ENCODE data around the gene GAS2. TPM values are rescaled to one million over a fixed set of nuclear protein-coding genes. Genes with fewer than 3 reads are reported as not detected.

Gene GAS2
- polyA plus RNA-seq, 1 donor, result 6.0 TPM

DNA sequence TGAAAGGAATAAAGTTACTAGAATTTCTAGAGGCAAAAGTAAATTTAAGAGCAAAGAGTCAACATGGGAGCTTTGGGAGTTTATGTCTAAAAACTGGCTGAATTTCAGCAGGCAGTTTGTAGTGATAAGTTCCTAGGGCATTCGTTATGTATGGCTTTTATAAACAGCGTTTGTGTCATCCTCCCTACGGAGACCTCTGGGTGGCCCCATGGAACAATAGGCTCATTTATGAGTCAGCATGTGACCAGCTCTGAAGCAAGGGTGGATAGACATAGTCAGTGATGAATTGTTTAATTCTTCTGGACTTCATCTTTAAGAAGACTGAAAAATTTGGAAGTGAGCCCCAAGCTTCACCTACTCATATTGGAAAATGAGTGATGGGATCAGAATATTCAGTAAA is 126.1 kb downstream of the GAS2 start:
- no peak for DNase-seq

DNA sequence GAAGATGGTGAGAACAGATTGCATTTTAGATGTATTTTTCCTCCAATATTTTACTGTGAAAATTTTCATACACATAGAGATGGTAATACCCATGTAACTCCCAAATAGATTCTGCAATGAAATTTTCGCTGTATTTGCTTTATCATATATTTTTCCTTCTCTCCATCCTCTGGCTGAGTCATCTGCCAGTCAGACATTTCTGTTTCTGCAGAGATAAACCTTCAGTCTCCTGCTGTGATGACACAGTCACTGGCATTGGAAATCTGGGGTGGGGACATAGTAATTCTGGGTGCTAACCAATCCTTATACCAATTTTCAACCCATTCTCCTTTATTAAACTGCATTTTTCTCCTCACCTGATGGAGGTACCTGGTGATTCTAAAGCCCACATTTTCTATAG is 129.5 kb downstream of the GAS2 start:
- DNase-seq, result no peak

DNA sequence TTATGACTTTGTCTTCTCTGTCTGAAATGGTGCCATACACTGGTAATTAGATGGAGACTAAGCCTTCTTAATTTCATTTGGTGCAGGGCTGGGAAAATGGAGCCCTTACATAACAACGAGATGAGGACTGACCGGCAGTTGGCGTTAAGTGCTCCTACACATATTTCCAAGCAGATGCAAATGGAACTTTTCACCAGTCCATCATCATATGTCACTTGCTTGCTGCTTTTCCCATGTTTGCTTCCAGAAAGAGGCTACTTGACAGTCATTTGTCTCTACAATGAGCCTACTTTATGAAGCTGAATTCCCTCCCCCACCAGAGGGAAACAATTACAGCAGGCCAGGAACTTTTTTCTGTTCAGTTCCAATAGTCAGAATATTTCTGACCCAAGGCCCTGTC is 130.6 kb downstream of the GAS2 start:
- DNase-seq, result no peak

DNA sequence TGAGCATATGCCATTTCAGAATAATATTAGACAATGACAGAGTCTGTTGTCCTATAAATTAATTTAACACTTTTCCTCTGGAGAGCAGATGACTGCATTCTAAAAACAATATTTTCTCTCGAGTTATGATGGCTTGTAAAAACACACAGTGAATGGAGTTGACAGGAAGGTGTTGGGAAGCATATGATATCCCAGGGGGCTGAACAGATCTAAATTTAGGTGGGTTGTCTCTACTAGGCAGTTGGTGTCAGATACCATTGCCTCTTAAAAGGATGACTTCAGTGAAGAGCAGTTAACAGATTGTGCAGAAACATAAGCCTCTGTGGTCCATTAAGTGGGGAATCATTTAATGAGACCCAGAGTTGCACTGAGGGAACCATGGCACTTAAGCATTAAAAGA is 132.5 kb downstream of the GAS2 start:
- no peak for DNase-seq

DNA sequence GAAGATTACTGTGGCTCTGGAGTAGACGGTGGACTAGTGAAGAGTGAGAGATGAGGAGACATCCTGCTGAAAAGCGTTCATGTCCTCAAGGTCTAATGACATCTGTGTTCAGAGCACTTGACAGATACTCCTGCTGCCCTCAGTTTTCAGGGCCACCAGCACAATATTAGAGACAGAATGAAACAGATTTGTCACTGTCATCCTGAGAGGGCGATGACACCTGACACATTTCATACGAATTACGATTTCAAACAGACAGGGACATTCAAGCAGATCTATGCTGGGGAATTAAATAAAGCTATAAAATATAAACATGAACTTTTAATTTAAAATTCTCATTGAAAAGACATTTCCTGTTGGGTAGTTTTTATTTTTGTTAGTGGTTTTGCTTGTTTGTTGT is 134.1 kb downstream of the GAS2 start:
- no peak for DNase-seq

DNA sequence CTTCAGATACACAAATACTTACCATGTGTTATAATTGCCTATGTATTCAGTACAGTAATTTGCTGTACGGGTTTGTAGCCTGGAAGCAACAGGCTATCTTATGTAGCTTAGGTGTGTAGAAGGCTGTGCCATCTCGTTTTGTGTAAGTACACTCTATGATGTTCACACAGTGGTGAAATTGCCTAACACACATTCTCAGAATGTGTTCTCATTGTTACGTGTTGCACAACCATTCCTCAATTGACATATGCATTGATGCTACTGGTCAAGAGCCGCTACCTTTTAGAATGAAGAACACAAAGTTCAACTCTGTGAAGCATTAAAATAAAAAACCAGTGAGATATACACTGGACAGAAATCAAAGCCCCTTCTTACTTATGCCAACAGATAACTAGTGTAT is 136.4 kb downstream of the GAS2 start:
- no peak for DNase-seq

DNA sequence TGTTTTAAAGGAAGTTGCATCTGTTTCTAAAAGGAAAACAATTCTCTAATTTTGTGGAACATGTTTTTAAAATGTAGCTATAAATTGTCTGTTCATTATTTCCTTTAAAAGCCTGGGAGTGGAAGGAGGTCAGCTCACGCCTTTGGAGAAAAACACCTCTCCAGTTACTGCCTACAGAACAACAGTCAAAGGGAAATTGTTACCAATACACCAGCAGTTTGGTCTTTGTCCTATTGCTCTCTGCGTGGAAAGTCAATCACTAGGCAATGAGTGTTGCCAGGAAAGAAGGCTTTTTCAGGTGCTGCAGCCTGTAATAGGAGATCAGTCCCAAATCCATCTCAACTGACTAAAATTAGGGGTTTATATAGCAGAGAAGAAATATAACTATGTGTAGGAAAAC is 141.0 kb downstream of the GAS2 start:
- no peak for DNase-seq

DNA sequence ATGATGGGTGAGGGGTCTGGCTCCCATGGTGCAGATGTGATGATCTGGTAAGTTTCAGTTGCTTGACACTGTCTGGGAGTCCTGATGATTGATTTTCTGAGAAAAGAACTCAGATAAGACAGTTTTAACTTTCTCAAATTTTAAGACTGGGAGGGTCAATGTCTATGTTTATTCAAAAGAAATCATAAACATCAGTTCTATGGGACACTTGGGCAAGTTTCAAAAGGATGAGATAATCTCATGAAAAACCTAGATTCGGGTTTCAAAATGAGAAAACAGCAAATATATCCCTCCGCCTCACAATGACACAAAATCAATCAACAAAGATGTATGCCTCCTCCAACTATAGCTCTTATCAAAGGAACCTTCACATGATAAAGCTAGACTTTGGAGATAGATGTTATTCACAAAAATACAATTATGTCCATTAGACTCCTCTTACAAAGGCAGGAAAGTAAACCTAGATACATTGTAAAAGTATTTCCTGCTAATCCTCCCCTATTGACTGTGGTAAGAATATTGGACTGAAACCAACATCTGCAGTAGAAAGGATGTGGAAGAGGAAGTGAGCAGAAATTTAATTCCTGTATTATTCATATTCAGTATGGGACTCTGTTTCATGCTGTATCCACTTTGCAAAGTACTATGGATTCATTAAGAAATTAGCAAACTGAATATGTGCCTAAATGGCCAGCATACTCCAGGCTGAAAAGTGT is 141.6 kb downstream of the GAS2 start:
- no peak for DNase-seq

DNA sequence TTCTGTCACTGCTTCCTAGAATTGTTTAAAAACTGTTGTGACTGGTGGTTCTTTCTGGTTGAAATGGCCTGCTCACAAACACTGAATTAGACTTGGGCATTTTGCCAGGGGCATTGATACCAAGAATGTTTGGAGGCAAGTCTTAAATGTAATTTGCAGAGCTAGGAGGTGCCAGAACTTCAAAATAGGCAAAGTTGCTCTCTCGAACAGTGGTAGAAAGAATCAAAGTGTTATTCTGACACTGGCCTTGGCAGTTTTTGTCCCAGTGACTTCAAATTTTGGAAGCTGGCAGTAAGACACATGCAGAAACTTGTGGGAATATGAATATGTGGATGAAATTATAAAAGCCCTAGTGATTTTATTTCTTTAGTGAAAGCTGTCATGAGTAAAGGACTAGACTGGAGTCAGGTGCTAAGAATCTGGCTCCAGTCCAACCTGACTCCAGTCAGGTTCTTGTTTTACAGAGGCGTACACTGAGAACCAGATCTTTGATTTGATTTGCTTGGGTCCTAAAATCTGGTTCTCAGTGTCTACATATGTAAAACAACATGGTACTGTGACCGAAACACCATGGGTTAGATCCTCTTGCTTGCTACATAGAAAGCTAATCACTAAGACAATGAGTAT is 142.3 kb downstream of the GAS2 start:
- peak; percentile 22 for DNase-seq

DNA sequence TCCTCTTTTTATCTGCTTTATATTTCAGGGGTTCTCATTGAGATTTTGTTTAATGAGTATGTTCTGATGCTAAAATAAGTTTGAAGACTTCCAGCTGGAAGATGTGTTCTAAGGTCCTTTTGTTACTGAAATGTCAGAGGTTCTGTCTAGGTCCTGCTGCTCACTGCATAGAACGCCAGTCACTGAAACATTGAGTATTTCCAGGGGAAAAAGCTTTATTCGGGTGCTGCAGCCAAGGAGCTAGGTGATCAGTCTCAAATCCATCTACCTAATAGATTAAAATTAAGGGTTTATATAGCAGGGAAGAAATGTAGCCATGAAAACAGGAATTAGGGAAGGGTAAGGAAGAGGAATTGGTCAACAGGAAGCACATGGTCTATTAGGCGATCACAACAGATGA is 143.5 kb downstream of the GAS2 start:
- DNase-seq, result no peak

DNA sequence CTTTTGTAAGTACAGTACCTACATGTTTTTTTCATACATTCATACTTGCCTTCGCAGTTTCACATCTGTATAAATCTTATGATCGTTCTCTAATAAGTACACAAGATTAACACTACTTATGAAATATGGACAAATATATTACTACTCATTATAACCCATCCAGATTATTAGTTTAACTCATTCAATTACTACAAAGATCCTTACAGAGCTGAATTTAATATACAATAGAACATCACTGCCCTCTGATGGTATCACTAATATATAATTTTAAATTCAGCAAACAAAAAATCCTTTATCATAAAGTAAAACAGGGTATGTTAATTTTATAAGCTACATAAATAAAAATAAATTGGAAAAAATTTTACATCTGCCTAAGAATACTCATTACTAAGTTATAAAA is 155.8 kb downstream of the GAS2 start:
- DNase-seq, result no peak

DNA sequence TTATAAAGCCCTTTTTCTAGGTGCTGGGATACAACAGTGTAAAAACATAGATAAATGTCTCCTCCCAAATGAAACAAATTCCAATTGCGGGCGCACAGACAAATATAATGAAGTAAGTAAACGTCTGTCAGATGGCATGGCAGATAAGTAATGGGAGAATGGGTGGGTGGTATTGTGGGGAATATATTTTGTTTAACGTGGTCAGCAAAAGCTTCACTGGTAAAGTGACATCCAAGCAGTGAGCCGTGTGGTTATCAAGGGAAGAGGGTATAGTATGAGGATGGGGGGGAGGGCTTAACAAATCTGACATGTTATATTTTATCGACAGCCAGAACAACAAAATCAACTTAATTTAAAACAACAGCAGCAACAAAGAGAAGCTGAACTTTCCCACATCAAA is 162.0 kb downstream of the GAS2 start:
- DNase-seq, result no peak

DNA sequence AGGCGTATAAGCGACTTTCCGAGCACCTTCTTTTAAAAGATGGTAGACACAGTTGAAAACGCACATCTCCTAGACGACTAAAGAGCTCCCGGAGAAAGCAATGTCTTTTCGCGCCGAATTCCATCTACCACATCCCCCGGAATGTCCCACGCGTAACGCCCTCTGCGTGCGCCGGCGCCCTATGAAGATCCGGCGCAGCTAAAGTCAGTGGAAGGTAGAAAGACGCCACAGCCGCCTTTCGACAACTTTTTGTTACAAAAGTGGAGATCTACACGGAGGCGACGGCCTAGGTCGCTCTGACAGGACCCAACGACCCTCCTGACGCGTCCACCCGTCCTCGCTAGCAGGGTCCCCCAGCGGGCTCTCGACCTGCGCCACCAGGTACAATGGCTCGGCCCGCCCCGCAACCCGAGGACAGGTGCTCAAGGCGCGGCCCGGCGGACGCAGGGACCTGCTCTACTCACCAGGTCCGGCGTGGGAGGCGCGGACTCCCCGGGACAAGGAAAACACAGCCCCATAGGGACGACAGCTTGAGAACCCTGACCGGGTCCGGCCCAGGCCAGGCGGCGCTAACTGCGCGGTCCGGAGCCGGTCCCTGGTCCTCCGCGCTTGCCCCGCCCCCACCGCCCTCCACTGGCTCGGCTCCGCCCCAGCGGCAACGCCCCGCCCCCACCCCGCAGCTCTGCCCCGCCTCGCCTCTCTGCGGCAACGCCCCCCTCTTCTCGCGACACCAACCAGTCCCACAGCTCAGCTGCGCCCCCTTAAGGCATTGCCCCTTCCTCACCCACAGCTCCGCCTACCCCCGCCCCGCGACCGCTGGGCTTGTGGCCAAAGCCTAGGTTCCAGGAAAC is 163.0 kb downstream of the GAS2 start, which contains the start of gene SVIP:
Gene SVIP, minus strand, starts transcription at position 571 of the 851 bp plus-strand sequence. Its CDS starts 53 bp downstream, at position 518.
- DNase-seq, result peak; percentile 83

DNA sequence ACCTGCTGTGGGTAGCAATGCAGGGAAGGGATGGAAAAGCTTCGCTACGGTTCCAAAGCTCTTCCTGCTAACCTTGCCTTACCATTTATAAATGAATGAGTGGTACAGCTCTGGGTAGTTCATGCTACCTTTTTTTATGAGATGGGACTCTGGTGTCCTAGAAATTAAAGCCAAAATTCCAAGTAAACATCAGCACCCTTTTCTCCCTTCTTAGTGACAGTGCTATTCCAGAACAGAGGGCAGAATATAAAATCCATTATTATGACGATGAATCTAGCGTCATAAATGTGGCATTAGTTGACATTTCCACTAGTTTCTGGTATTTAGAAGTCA is 163.6 kb downstream of the GAS2 start:
- DNase-seq, result no peak

DNA sequence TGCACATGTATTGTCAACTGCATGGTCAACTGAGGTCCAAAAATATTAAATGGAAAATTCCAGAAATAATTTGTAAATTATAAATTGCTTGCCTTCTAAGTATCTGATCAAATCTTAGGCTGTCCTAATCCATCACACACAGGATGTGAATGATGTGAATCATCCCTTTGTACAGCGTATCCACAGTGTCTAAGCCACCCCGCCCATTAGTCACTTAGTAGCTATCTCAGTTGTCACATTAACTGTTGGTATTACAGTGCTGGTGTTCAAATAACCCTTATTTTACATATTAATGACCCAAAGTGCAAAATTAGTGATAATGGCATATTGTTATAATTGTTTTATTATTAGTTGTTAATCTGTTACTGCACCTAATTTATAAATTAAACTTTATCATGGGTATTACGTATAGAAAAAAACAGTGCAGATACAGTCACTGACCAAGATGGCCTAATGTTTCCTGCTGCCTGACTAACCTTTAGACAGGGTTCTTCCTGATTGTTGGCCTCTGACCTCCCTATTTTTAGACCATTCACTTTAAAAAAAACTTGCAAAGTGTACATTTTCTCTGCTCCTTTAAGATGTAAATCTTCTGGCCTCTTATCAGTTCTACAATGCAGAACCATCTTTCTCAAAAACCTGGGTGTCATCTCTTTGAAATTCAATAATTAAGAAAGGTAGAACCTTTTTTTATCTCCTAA is 166.1 kb downstream of the GAS2 start:
- DNase-seq, result no peak

DNA sequence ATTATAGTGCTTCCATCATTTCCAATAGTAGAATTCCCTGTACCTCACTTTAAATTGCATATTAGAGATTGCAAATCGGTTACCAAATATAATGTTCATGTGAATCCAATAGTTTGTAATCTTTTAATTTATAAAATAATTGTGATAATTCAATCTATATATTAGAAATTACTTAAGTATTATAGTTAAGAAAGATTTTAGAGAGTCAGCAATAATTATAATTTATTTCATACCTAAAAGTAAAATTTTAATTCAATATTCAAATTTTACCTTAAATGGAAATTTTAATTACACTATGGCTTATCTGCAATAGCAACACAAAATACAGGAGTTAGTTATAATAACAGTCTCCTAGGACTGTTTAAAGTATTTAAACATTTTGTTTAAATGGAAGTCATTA is 180.3 kb downstream of the GAS2 start:
- DNase-seq, result no peak

DNA sequence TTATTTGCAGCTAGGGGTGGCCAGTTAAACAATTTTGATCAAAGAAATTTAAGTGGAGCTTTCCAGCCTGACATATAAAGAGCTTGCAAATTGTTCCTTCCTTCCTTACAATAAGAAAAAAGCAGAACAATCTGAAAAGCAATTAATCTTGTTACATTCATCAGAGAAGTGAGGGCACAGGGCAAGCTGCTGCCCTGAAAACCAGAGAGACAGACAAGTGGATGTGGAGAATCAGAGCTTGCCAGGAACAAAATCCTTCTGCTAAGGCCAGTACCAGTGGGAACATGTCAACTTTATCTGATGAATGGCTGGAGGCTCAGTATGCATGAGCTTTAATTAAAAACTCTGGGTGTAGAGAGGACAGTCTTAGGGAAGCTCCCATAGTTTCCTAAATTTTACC is 185.1 kb downstream of the GAS2 start:
- DNase-seq, result no peak

DNA sequence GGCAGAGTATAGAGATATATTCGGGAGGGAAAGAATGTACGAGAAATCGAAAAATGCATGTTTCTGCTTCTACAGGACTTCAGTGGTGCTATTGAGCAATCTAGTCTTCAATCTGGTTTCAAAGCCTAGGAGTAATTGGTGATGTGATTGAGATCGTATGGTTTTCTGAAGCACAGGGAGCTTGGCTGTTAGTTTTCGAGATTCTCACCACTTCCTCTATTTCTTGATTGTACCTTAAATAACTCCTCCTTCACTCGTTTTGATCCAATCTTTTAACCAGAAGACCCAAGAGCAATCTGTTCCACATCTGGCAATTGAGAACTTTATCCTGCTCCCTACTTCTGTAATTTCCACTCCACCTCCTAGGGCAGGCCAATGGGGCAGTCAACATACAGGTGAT is 193.3 kb downstream of the GAS2 start:
- DNase-seq, result no peak

DNA sequence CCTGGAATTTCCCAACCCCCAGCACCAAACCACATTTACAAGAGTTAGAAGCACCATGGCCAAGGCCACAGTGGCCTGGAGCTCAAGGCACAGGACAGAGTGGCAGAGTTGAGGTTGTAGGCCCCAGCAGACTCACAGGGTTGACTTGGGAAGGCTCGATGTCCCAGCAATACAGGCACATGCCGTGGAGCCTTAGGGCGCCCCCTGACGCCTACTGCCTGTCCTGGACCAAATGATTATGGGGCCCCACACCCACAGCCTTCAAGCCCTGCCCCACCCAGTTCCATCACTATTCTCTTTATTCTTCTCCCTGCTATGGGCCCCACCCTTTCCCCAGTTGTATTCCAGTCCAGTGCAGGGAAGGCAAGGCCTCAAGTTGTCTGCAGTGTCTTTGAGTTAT is 193.8 kb downstream of the GAS2 start, which contains the start of gene CCDC179:
Gene CCDC179, minus strand, starts transcription at position 234 of the 400 bp plus-strand sequence. Its CDS starts 53 bp downstream, at position 181.
- DNase-seq, result no peak

Measured in hindlimb muscle (tissue), 1 donor.